Gastroesophageal sphincter (tissue), 4 donors: ENCODE results near the gene SAMD4A. TPM values are rescaled to one million over a fixed set of nuclear protein-coding genes. Genes with fewer than 3 reads are reported as not detected.

Experiments used
- ATAC-seq: fragments of 150-250 bp; one replicate; pipeline ENCODE4 v1.9.1; 2016; ENCODE audit warnings: mild to moderate bottlenecking, moderate library complexity
- H3K27ac ChIP-seq, 4 donors: fragments of 200-600 bp; sonication (generic) in 3 of 4; 1 replicate in 3 of 4; 2 replicates in 1 of 4; pipeline ENCODE4 v1.5.1; 2016 to 2019
- H3K27me3 ChIP-seq: fragments of 200-600 bp; sonication (generic); one replicate; pipeline ENCODE4 v1.5.1; 2019
- H3K36me3 ChIP-seq, 2 donors: fragments of 200-600 bp; sonication (generic); one replicate each; pipeline ENCODE4 v1.5.1; 2019; ENCODE audit warnings: control low read depth in 1 of 2
- H3K4me1 ChIP-seq, 3 donors: fragments of 200-600 bp; sonication (generic); 1 replicate in 2 of 3; 2 replicates in 1 of 3; pipeline ENCODE4 v1.5.1; 2016 to 2019; ENCODE audit warnings: control low read depth in 2 of 3
- H3K4me3 ChIP-seq, 2 donors: fragments of 200-600 bp; sonication (generic); one replicate each; pipeline ENCODE4 v1.5.1; 2019; ENCODE audit warnings: mild to moderate bottlenecking in 1 of 2, moderate library complexity in 1 of 2
- H3K9me3 ChIP-seq, 3 donors: fragments of 200-600 bp; sonication (generic); one replicate each; pipeline ENCODE4 v1.5.1; 2017 to 2019; ENCODE audit warnings: control low read depth in 2 of 3
- EP300 ChIP-seq: sonication (generic); formaldehyde crosslinking; IDR thresholded peaks from one replicate; pipeline ENCODE4 v1.6.1; 2017; ENCODE audit warnings: antibody characterized with exemption, mild to moderate bottlenecking
- POLR2A ChIP-seq, 2 donors: fragments of 450-650 bp; IDR thresholded peaks; one replicate each; pipeline ENCODE4 v1.6.1; 2017; ENCODE audit warnings: antibody characterized with exemption in 2 of 2, mild to moderate bottlenecking in 2 of 2, moderate library complexity in 1 of 2
- POLR2AphosphoS5 ChIP-seq: sonication (generic); formaldehyde crosslinking; IDR thresholded peaks from one replicate; pipeline ENCODE4 v1.6.1; 2017; ENCODE audit warnings: antibody characterized with exemption
- WGBS, 2 donors: methylation state at CpG; one replicate each; pipeline ENCODE4 v1.1.5; 2018; ENCODE audit warnings: low coverage in 1 of 2; 5-methylcytosine and 5-hydroxymethylcytosine counted together
- total RNA-seq, 4 donors: library from RNA; depleted of rRNA; stranded (reverse); fragments of >200 nt; gene quantifications; one replicate each; pipeline ENCODE4 v1.1.0, GENCODE V29; 2016
- TF ChIP-seq, protein P1 (sequence below), 4 experiments: fragments of 200-600 bp in 2 of 4; fragments of 450-650 bp in 2 of 4; sonication (generic) in 1 of 4; IDR thresholded peaks; one replicate each; pipeline ENCODE4 v1.5.1; 2017 to 2019; ENCODE audit warnings: antibody characterized with exemption in 4 of 4, mild to moderate bottlenecking in 2 of 4, moderate library complexity in 2 of 4

SAMD4A gene
- total RNA-seq, 4 donors from 2014 or later, result 65.2 to 163 (median 89.7) TPM

DNA sequence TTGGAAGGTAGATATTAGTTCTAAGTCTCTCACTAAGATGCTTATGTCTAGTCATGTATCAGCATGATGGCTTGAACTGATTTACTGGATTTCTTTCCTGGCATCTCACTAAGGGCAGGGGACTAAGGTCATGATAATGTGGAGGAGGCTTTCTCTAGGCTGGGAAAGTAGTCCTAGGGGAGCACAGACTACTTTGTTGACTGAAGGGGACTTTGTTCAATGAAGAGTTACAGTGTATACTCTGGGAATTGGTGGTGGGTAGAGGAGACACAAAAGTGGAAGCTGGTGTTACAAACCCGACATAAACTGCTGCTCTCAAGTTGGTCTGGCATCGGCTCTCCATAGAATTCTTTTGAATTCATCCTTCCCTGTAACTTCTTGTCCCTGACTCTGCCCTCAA is 75.2 kb downstream of the SAMD4A start:
- Histone ChIP-seq H3K4me1 (peaks cover 7 to 77% (median 30%) of the 10 kb centered on the region in 3 donors), H3K27me3 (no peaks in the 10 kb centered on the region), H3K9me3 (no peaks in the 10 kb centered on the region), H3K27ac (no peak overlapping the region), H3K4me3 (no peak overlapping the region), H3K36me3 (no peaks in the 10 kb centered on the region)
- no peak for ATAC-seq
- no peak for TF ChIP-seq POLR2A (IDR thresholded peaks at IDR 0.05)
- TF ChIP-seq POLR2AphosphoS5, result no peak
- TF ChIP-seq EP300, result no peak
- TF ChIP-seq, protein P1, sequence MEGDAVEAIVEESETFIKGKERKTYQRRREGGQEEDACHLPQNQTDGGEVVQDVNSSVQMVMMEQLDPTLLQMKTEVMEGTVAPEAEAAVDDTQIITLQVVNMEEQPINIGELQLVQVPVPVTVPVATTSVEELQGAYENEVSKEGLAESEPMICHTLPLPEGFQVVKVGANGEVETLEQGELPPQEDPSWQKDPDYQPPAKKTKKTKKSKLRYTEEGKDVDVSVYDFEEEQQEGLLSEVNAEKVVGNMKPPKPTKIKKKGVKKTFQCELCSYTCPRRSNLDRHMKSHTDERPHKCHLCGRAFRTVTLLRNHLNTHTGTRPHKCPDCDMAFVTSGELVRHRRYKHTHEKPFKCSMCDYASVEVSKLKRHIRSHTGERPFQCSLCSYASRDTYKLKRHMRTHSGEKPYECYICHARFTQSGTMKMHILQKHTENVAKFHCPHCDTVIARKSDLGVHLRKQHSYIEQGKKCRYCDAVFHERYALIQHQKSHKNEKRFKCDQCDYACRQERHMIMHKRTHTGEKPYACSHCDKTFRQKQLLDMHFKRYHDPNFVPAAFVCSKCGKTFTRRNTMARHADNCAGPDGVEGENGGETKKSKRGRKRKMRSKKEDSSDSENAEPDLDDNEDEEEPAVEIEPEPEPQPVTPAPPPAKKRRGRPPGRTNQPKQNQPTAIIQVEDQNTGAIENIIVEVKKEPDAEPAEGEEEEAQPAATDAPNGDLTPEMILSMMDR (IDR thresholded peaks at IDR 0.05), result no peak
- WGBS, 2 donors, result 50 to 78% methylated on average over 2 of the region's 2 CpGs

DNA sequence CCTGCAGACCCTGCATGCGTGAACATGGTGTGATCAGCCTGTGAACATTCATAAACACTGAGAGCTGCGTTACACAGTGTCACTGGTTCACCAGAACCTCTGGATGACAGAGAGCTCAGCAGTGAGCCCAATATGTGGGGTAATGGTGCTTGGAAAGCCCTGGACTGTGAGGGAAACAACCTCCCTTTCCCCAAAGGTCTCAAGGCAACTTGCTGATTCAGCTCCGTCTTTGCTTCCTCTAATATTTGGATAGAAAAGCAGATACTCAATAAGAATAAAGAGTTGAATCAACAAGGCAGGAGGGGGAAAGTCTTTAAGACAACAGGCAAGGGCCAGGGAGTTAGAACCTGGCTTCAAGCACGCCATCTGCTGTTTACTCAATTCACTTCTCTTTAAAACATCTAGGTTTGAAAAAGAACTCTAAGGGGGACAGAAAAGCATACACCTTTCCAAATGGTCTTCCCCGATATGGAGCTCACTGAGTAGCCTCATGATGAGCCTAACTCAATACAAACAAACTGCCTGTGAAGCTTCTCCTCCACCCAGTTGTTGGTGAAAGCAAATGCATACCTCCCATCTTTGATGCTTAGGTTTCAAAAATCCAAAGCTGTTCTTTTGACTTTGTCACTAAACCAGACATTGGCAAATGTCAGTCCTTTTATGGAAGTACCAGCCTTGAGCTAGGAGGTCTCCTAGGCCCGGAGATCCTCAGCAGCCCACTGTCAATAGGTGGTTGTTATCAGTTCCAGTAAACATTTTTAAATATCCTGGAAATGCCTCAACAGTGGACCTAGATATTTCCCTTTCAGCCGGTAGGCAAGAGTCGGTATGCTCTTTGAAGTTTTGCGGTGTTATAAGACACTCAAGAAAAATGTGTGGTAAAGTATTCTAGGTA is 76.1 kb downstream of the SAMD4A start:
- H3K27me3 ChIP-seq, result no peaks in the 10 kb centered on the region
- H3K4me1 ChIP-seq, result peaks cover 4 to 78% (median 26%) of the 10 kb centered on the region in 3 donors
- TF ChIP-seq, protein P1 (IDR thresholded peaks at IDR 0.05), result peak in 2 of 4 experiments; percentile 18 to 27
- no peak for TF ChIP-seq EP300
- no peaks in the 10 kb centered on the region for H3K36me3 ChIP-seq
- ATAC-seq, result no peak
- H3K27ac ChIP-seq, result peak overlapping the region in 3 of 4 donors; percentile 13 to 26 (median 24)
- H3K4me3 ChIP-seq, result no peak overlapping the region
- no peaks in the 10 kb centered on the region for H3K9me3 ChIP-seq
- WGBS, 2 donors, result 68 to 70% methylated on average over 5 to 9 of the region's 9 CpGs

DNA sequence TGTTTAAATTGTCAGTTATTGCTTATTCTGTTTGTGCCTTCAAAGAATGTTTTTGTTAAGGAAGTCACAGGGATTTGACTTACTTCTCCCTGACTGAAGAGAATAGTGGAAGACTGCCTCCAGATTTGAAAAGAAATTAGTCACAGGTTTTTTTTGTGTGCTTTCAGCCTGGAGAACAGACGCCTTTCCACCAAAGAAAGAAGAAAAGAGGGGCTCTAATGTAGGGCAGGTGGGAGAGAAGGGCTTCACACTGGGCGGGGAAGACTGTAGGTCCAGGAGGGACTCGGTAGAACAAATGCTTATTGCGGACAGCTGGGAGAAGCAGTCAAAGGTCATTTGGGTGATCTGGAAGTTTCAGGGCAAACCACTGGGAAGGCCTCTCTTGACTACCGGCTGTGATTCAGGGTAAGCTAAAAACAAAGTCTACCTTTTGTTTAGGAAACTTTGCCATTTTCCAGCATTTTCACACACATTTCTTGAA is 76.8 kb downstream of the SAMD4A start:
- peaks cover 3 to 74% (median 20%) of the 10 kb centered on the region in 3 donors for H3K4me1 ChIP-seq

DNA sequence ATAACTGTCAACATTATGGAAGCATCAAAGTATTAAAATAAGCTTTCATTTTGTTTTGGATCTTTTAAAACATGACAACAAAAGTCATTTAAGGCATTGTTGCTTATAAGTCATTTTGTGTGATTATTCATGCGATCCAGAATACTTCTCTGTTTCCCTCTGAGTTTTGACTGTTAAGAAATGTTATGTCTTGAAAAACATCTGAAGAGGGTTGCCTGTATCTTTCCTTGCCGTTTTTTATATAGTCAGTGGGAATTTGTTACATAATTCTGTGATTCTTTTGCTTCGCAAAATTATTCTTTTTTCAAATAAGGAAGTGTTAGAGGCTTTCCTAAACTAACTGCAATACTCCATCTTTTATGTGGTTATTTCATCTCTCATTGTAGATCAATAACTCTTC is 78.7 kb downstream of the SAMD4A start:
- no peak for TF ChIP-seq POLR2A (IDR thresholded peaks at IDR 0.05)
- TF ChIP-seq, protein P1 (IDR thresholded peaks at IDR 0.05), result no peak
- no peak for TF ChIP-seq EP300
- no peak for TF ChIP-seq POLR2AphosphoS5
- H3K4me3 ChIP-seq, result no peak overlapping the region
- H3K4me1 ChIP-seq, result peaks cover 7 to 67% (median 19%) of the 10 kb centered on the region in 3 donors
- ATAC-seq, result no peak
- H3K9me3 ChIP-seq, result no peaks in the 10 kb centered on the region
- no peaks in the 10 kb centered on the region for H3K36me3 ChIP-seq
- H3K27ac ChIP-seq, result peak overlapping the region in 2 of 4 donors; percentile 48 to 70
- H3K27me3 ChIP-seq, result no peaks in the 10 kb centered on the region
- 65 to 70% methylated on average over 3 of the region's 3 CpGs for WGBS, 2 donors

More for the DNA sequence above, 76.8 kb downstream of the SAMD4A start:
- WGBS, 2 donors, result 84 to 86% methylated on average over 4 to 5 of the region's 5 CpGs
- Histone ChIP-seq H3K27ac (peak overlapping the region in 3 of 4 donors; percentile 13 to 26 (median 24)), H3K4me3 (no peak overlapping the region), H3K36me3 (no peaks in the 10 kb centered on the region), H3K27me3 (no peaks in the 10 kb centered on the region), H3K9me3 (no peaks in the 10 kb centered on the region)
- no peak for TF ChIP-seq POLR2AphosphoS5
- TF ChIP-seq, protein P1 (IDR thresholded peaks at IDR 0.05), result no peak
- ATAC-seq, result no peak

DNA sequence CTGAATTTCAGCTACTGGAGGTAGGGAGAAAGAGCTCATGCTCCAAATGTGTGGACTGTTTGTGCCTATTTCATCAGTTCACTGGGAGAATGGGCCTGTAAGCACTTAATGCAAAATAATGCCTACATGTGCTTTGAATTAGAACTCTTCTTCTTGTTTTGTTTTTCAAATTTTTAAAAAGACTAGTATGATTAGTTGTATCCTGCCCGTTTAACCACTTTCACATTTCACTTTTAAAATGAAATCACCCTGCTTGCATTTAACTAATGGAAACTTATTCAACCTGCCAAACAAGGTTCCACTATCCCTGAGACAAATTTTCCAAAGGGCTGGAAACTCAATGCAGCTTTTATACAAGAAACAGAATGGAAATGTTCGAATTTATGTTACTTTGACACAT is 79.7 kb downstream of the SAMD4A start:
- no peaks in the 10 kb centered on the region for H3K36me3 ChIP-seq
- H3K27me3 ChIP-seq, result no peaks in the 10 kb centered on the region
- no peak for TF ChIP-seq POLR2A (IDR thresholded peaks at IDR 0.05)
- TF ChIP-seq, protein P1 (IDR thresholded peaks at IDR 0.05), result no peak
- TF ChIP-seq EP300, result no peak
- TF ChIP-seq POLR2AphosphoS5, result no peak
- no peak for ATAC-seq
- no peaks in the 10 kb centered on the region for H3K9me3 ChIP-seq
- H3K27ac ChIP-seq, result peak overlapping the region in 3 of 4 donors; percentile 48 to 70 (median 65)
- WGBS, 2 donors, result 18 to 31% methylated on average over 2 of the region's 2 CpGs
- H3K4me1 ChIP-seq, result peaks cover 10 to 74% (median 21%) of the 10 kb centered on the region in 3 donors
- H3K4me3 ChIP-seq, result no peak overlapping the region
